Fibroblast of skin of right quadriceps (primary cell): Measurements from ENCODE around the gene DBF4.
"Not testable (repeated sequence)": the region's sequence is repeated elsewhere in the genome, so short reads cannot be mapped to it uniquely, and the experiment has no call there.

Experiments
- DNase-seq: peaks from one replicate; pipeline ENCODE4 v3.0.0-alpha.2; 2013

The DBF4 gene

DNA sequence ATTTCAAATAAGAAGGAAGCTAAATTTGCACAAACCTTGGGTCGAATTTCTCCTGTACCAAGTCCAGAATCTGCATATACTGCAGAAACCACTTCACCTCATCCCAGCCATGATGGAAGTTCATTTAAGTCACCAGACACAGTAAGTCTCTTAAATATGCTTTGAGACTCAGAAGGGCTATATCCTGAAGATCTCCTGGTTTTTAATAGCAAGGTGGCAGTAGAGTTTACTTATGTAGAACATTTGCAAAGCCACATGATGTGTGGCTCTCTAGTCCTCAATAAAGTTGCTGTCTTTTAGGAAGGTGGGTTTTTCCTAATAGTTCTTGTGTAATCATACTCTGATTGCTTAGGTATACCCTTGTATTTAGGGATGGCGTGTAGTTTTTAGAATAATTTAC is 8.7 kb downstream of the DBF4 start:
- no peak for DNase-seq

DNA sequence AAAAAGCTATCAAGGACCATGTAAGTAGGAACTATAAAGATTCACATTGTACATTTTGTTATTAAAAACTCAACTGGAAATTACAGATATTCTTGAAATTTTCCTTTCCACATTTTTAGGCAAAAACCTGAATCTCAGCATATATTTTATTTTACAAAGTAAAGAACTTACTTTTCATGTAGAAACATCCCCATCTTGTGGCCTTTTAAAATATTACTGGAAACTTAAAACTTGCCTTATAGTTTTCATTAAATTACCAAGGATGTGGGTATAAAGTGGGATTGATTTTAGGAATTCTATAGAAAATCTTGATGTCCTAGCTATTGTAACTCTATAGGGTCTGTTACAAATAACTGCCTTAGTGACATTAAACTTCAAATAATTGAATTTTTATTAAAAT is 10.6 kb downstream of the DBF4 start:
- DNase-seq = peak; percentile 35

DNA sequence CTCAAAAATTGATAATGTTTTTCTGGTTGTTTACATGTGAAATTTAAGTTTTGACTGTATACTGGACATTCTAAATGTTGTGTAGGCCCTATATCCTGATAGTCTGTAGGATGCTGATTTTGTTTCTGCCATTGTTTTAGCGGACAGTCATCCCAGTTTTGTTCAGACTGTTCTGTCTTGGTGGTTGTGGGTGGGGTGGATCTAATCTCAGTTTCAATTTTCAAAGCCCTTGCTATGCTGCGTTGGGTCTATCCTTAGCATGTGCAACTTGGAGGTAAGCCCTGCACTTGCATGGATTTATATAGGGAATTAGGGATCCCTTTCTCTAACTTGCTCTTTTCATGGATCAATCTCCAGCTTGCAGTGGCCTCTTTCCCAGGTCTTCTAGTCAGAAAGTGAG is 19.1 kb downstream of the DBF4 start:
- DNase-seq = no peak

DNA sequence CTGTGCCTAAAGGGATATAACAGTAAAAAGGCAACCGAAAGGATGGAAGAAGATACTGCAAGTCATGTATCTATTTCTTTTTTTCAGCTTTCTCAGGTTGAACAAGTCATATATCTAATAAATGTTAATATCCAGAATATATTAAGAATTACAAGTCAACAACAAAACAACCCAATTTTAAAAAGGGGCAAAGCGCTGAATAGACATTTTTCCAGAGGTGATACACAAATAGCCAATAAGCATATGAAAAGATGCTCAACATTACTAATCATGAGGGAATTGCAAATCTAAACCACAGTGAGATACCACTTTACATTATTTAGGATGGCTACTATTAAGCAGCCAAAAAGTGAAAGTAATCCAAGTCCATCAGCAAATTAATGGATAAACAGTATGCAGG is 23.0 kb downstream of the DBF4 start:
- no peak for DNase-seq

DNA sequence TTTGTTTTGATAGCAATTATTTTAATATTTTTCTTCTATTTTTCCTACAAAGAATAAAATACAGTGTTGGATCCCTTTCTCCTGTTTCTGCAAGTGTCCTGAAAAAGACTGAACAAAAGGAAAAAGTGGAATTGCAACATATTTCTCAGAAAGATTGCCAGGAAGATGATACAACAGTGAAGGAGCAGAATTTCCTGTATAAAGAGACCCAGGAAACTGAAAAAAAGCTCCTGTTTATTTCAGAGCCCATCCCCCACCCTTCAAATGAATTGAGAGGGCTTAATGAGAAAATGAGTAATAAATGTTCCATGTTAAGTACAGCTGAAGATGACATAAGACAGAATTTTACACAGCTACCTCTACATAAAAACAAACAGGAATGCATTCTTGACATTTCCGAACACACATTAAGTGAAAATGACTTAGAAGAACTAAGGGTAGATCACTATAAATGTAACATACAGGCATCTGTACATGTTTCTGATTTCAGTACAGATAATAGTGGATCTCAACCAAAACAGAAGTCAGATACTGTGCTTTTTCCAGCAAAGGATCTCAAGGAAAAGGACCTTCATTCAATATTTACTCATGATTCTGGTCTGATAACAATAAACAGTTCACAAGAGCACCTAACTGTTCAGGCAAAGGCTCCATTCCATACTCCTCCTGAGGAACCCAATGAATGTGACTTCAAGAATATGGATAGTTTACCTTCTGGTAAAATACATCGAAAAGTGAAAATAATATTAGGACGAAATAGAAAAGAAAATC is 31.0 kb downstream of the DBF4 start:
- peak; percentile 33 for DNase-seq

DNA sequence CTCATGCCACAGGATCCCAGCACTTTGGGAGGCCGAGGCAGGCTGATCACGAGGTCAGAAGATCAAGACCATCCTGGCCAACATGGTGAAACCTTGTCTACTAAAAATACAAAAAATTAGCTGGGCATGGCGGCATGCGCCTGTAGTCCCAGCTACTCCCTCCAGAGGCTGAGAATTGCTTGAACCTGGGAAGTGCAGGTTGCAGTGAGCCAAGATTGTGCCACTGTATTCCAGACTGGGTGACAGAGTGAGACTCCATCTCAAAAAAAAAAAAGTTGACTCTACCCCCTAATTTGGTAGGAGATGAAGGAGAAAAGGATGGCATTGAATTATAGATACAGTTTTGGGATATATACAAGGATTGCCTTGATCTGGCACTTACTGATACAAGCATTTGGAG is 32.5 kb downstream of the DBF4 start:
- DNase-seq = not testable (repeated sequence)

DNA sequence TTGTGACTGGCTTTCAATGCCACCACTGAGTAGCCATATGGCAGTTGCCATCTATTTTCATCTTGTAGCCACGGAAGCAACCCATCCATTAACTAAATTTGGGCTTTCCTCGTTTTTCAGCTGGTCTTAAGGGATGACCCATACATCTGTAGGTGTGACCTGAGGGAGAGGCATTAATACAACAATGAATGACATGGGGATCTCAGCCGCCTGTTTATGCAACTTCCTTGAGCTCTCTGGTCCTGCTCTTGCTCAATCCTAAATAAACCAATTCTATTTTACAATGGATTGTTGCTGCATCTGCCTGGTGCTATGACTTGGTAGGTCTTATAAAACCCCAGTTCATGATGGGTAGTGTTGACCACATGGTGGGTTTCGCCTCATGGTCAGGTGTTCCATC is 35.8 kb downstream of the DBF4 start:
- no peak for DNase-seq

DNA sequence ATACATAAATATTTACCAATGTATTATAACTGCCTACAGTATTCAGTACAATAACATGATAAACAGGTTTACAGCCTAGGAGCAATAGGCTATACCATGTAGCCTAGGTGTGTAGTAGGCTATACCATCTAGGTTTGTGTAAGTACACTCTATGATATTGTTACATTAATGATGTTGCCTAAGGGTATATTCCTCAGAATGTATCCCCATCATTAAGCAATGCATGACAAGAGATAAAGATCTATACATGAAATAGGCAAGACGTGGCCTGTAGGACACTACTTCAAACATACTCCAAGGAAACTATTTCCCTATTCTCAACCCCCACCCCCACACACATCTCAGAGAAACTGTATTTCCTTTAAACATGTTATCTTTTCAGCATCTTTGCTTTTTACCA is 42.4 kb downstream of the DBF4 start:
- no peak for DNase-seq

DNA sequence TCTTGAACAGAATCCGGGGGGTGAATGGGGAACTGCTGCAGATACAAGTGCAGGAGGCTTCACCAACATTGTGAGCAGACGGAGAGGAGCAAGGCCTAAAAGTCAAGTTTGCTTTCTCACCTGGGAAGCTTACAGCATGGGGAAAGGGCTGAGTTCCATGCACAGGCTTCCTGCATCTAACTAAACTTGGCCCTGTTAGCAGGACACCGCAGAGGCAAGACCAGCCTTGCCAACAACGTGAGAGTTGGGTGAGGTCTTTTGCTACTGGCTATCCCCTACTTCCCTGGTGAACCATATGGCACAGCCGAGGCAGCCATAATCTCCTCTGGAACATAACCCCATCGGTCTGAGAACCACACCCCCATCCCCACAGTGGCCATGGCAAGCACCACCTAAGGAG is 43.6 kb downstream of the DBF4 start:
- no peak for DNase-seq

DNA sequence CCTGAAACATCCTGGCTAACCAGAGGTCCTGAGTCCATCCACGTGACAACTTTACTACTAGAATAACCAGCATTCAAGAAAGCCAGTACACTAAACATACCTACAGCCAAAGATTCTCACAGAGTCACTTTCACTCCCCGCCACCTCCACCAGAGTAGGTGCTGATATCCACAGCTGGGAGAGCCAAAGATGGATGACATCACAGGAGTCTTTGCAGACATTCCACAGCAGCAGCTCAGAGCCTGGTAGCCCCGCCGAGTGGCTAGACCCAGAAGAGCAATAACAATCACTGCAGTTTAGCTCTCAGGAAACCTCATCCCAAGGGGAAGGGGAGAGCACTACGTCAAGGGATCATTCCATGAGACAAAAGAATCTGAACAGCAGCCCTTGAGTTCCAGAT is 44.3 kb downstream of the DBF4 start:
- DNase-seq = no peak

DNA sequence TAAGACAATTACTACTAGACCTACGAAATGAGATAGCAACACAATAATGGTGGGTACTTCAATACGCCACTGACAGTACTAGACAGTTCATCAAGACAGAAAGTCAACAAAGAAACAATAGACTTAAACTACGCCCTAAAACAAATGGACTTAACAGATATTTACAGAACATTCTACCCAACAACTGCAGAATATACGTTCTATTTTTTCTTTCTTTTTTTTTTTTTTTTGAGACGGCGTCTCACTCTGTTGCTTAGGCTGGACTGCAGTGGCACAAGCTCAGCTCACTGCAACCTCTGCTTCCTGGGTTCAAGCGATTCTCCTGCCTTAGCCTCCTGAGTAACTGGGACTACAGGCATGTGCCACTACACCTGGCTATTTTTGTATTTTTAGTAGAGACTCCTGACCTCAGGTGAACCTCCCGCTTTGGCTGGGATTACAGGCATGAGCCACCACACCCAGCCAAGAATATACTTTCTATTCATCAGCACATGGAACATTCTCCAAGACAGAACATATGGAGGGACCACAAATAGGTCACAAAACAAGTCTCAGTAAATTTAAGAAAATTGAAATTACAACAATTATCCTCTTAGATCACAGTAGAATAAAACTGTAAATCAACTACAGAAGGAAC is 46.6 kb downstream of the DBF4 start:
- DNase-seq = not testable (repeated sequence)

DNA sequence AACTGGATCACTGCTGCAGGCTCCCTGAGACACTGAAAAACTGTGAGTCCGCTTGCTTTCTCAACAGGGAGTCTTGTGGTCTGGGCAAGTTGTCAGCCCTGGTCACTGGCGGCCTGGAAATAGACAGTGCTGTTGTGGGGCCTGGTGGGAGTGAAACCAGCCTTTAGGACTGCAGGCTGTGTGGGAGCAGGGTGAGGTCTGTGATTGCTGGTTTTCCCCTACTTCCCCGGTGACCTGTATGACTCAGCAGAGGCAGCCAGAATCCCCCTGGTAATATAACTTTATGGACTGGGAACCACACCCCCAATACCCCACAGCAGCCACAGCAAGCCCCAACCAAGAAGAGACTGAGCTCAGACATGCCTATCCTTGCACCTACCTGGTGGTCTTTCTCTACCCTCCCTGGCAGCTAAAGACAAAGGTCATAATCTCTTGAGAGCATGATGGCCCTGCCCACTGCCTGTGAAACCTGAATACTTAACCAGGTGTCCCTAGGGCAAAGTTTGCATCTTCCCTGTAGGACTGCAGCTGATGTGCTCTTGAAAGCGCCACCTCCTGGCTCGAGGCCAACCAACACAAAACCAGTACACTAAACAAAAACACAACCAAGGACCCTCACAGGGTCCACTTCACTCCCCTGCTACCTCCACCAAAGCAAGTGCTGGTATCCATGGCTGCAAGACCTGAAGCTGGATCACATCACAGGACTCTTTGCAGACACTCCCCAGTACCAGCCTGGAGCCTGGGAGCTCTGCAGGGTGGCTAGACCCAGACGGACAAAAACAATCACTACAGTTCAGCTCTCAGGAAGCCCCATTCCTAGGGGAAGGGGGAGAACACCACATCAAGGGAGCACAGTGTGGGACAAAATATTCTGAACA is 50.5 kb downstream of the DBF4 start:
- no peak for DNase-seq

DNA sequence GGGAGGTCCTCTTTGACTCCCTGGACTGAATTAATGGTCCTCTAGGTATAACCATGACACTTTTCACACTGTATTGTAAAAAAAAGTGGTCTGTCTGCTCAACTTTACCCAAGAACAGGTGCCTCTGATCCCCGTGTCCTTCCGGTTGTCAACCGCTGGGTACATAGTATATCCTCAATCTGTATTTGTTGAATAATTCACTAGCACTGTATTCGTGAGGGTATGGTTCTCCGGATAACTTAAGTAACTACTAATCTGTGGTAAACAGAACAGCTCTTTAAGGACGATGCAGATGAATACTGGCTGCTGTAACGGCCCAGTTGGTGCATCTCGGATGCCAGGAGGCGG is 57.3 kb downstream of the DBF4 start:
- DNase-seq = no peak

DNA sequence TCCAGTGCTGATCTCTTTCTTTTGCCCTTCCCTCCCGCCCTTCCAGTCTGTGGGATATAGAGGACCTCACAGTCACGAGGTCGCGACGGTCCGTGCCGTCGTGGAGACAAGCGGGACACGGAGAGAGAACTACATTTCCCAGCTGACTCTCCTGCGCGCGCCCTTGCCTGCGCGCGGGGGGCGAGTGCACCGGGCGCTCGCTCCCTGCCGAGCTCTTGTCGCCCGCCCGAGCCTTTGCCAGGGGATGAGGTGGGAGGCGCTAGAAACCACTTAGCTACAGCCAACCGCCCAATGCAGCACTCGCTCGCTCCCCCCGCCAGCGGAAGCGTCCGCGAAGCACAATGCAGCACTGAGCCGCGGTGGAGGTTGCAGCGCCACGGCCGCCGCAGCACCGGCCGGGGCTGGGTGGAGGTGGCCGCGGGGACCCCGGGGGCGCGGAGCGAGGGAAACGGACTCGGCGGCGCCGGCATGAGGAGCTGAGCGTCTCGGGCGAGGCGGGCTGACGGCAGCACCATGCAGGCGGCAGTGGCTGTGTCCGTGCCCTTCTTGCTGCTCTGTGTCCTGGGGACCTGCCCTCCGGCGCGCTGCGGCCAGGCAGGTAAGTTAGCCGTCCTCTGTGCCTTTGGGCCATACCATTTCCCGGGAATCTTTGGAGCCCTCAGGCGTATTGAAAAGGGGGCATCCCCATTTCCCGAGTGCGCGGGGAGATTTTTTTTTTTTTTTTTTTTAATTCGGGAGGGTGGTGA is 57.8 kb downstream of the DBF4 start, which contains the start of gene ADAM22:
Gene ADAM22 (plus strand): TSS at position 299 of the 746 bp plus-strand sequence. CDS start 215 bp downstream, at position 514.
- peak; percentile 82 for DNase-seq

DNA sequence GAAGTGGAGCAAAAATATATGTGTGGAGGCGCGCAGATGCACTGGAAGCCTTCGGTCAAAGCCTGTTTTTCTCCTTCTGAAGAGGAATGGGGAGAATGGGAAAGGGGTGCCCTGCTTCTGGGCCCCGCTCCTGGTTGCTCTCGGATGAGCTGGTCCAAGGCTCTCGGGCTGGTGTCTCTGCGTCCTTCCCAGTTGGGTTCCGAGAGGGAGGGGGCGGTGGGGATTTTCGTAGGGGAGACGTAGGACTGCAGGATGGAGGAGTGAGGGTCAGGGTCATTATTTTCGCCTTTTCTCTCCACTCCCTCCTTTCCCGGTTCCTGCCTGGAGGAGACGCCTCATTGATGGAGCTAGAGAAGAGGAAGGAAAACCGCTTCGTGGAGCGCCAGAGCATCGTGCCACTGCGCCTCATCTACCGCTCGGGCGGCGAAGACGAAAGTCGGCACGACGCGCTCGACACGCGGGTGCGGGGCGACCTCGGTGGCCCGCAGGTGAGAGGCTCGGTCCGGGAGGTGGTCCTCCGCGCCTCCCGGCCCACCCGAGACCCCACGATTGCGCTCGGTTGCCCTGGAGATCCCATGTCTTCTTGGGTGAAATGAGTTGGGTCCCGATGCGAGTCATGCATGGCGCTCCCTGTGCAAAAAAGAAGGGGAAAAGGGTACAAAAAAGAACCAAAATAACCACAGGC is 58.5 kb downstream of the DBF4 start:
- DNase-seq = no peak

DNA sequence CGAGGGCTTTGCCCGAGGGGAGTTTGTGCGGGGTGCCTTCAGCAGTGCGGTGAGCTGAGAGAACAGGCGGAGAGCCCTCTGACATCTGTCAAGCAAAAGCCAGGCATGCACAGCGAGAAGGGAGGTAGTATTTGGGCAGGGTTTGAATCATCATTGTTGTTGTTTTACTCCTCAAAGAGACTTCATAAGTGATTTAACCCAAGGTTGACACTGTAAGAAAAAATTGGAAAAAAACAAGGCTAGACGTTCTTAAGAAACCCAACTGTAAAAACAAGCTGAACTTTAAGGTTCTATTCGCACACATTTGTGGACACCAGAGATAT is 59.1 kb downstream of the DBF4 start:
- DNase-seq = no peak

DNA sequence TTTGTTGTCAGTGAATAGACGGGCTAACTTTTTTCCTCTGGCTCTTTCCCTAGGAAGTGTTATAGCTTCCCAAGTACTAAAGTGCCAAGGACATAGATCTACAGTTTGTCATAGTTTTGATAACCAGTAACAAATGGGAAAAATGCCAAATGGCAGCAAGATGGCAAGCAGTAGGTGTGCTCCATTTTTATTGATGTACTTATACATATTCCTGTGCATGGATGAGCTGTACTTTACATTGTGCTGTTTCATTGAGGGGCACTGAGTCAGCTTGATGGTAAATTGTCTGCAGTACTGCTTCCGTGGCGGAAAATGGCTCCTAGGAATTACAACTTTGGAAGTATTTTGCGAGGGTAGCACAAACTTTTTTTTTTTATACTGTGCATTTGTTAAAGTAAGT is 64.8 kb downstream of the DBF4 start:
- no peak for DNase-seq

DNA sequence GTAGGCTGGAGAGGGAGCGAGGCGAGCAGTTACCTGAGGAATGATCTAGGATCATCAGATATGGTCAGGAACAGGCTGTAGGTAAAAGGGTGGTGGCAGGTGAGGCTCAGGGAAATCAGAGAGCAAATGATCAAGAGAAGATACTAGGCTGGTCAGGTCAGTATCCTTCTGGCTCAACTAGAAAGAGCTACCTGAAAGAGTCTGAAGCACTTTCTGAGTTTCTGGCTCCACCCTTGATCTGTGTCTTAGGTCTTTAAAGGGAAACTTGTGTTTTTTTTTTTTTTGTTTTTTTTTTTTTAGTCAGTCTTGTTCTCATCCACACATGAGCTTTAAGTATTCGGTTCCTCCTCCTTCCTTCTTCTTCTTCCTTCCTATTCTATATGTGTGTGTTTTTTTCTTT is 68.3 kb downstream of the DBF4 start:
- DNase-seq = no peak

DNA sequence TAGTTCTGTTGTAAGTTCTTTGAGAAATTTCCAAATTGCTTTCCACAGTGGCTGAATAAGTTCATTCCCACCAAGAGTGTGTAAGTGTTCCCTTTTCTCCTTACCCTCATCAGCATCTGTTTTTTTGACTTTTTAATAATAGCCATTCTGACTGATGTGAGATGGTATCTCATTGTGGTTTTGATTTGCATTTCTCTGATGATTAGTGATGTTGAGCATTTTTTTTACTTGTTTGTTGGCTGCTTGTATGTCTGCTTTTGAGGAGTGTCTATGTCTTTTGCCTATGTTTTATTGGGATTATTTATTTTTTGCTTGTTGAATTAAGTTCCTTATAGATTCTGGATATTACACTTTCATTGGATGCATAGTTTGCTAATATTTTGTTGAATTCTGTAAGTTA is 69.6 kb downstream of the DBF4 start:
- not testable (repeated sequence) for DNase-seq

DNA sequence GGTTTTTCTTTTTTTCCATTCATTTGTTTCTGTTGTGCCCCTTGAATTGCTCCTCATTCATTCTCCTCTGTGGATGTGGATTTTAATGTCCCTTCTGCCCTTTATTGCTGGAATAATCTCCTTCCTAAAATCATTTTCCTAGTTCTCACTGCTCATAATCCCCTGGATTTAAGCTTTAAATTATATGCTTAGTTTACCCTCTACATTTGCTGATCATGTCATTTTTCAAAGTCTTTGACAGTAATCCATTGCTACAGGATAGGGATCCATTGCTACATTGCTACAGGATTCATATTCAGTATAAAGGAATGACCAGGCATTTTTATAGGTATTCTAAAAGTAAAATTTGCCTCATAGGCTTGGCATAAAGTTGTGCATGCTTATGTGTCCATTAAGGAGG is 72.1 kb downstream of the DBF4 start:
- DNase-seq = no peak
